NCI-H1694 treated with DMSO at 0.1 percent for 48 hours (cell line): ENCODE data around the gene ABLIM1.

Experiments
- DNase-seq: peaks from one replicate; lab custom pipeline; 2025; lab: John Stamatoyannopoulos, UW

ABLIM1 gene

GRCh38 chr10:114386452-114386851, 271.6 kb downstream of the ABLIM1 start:
- no peak for DNase-seq

GRCh38 chr10:114385557-114385956, 272.5 kb downstream of the ABLIM1 start:
- no peak for DNase-seq

- no peak for DNase-seq
These were observed 273.5 kb downstream of the ABLIM1 start for GRCh38 chr10:114384601-114385000.

GRCh38 chr10:114384181-114384580, 273.9 kb downstream of the ABLIM1 start:
- DNase-seq: no peak
